Left ventricle myocardium superior (tissue), 1 donor: Measurements from ENCODE around the gene TXNRD1. TPM values are rescaled to one million over a fixed set of nuclear protein-coding genes. Genes with fewer than 3 reads are reported as not detected.

ENCODE experiments used
- ATAC-seq: fragments of 200-7000 bp; cut with Tn5 transposase; one replicate; pipeline ENCODE4 v1.9.1; 2020; ENCODE audit warnings: mild to moderate bottlenecking, moderate library complexity
- DNase-seq: peaks from one replicate; pipeline ENCODE4 v3.0.0-alpha.2; 2020
- intact Hi-C: fragments of 100-400 bp; cut with micrococcal nuclease; formaldehyde crosslinking; loops from one replicate; pipeline ENCODE4 v1.11.0; 2022
- total RNA-seq: library from RNA; stranded (reverse); fragmentation: NEBNext Ultra II Directional; extraction: Animal tissue kit (Norgen Biotek cat#: 25700); gene quantifications from one replicate; pipeline ENCODE4 v1.2.1, GENCODE V29; 2021
- donor health status: DM: no; HTN: yes; CAD: no; lungs with severe emphysema.

TXNRD1 gene
- total RNA-seq, 1 donor from 2014 or later = 88.0 TPM

GRCh38 chr12:104353012-104353981 is 137.7 kb downstream of the TXNRD1 start:
- intact Hi-C loops = no loop called here
- DNase-seq (no peak), ATAC-seq (no peak)

GRCh38 chr12:104354167-104354867 is 138.7 kb downstream of the TXNRD1 start:
- intact Hi-C loops = no loop called here
- ATAC-seq (no peak), DNase-seq (no peak)

- intact Hi-C loops = no loop called here
- no peak for DNase-seq
- ATAC-seq = no peak
These were observed 139.4 kb downstream of the TXNRD1 start for GRCh38 chr12:104354868-104355570.

- DNase-seq (no peak), ATAC-seq (no peak)
- intact Hi-C loops = no loop called here
These were observed 140.1 kb downstream of the TXNRD1 start for GRCh38 chr12:104355630-104356029.

- intact Hi-C loops = no loop called here
- DNase-seq (no peak), ATAC-seq (peak; percentile 40)
These were observed 140.9 kb downstream of the TXNRD1 start for GRCh38 chr12:104356231-104357115.

GRCh38 chr12:104357421-104357952 is 141.9 kb downstream of the TXNRD1 start:
- DNase-seq = no peak
- intact Hi-C loops = no loop called here
- ATAC-seq = no peak

GRCh38 chr12:104358353-104359003 is 142.9 kb downstream of the TXNRD1 start:
- ATAC-seq (peak; percentile 76), DNase-seq (peak; percentile 55)
- intact Hi-C loops = loop anchor here (2.0 kb wide), 1 partner anchor 158 kb away; no protein-coding TSS in a partner anchor

- ATAC-seq = no peak
- no peak for DNase-seq
- intact Hi-C loops = loop anchor here (2.0 kb wide), 1 partner anchor 158 kb away; no protein-coding TSS in a partner anchor
These were observed 143.6 kb downstream of the TXNRD1 start for GRCh38 chr12:104359216-104359615.

GRCh38 chr12:104360157-104360556 is 144.6 kb downstream of the TXNRD1 start:
- no peak for ATAC-seq
- intact Hi-C loops = no loop called here

GRCh38 chr12:104360983-104361707 is 145.6 kb downstream of the TXNRD1 start:
- ATAC-seq (no peak), DNase-seq (no peak)
- intact Hi-C loops = no loop called here

More at GRCh38 chr12:104360157-104360556, 144.6 kb downstream of the TXNRD1 start:
- no peak for DNase-seq

- ATAC-seq = no peak
- intact Hi-C loops = no loop called here
- no peak for DNase-seq
These were observed 150.4 kb downstream of the TXNRD1 start for GRCh38 chr12:104365921-104366410.

GRCh38 chr12:104369708-104370107 is 154.1 kb downstream of the TXNRD1 start:
- ATAC-seq (no peak), DNase-seq (no peak)
- intact Hi-C loops = no loop called here

GRCh38 chr12:104371043-104371870 is 155.7 kb downstream of the TXNRD1 start:
- DNase-seq = no peak
- intact Hi-C loops = no loop called here

GRCh38 chr12:104372061-104372720 is 156.6 kb downstream of the TXNRD1 start:
- ATAC-seq = no peak
- intact Hi-C loops = no loop called here

More at GRCh38 chr12:104371043-104371870, 155.7 kb downstream of the TXNRD1 start:
- ATAC-seq = no peak

GRCh38 chr12:104372721-104373335 is 157.2 kb downstream of the TXNRD1 start:
- DNase-seq = no peak

More at GRCh38 chr12:104372061-104372720, 156.6 kb downstream of the TXNRD1 start:
- DNase-seq = no peak

More at GRCh38 chr12:104372721-104373335, 157.2 kb downstream of the TXNRD1 start:
- ATAC-seq = no peak
- intact Hi-C loops = no loop called here
